ENCODE measurements around the gene GPR141.

GRCh38 chr7:37728747-37729146 is 45.2 kb downstream of the GPR141 start:
- no peak for TF ChIP-seq POLR2AphosphoS5 (IDR thresholded peaks at IDR 0.05)
- TF ChIP-seq POLR2A (IDR thresholded peaks at IDR 0.05) = no peak
- no peak for TF ChIP-seq CTCF (IDR thresholded peaks at IDR 0.05)
- no peak for TF ChIP-seq EP300 (IDR thresholded peaks at IDR 0.05)

Measured in suprapubic skin (tissue), 4 donors.